Head of caudate nucleus (tissue), 42 donors: ENCODE results near the gene CYTH2.
"Not testable (repeated sequence)": the region's sequence is repeated elsewhere in the genome, so short reads cannot be mapped to it uniquely, and the experiment has no call there.

Experiments
- DNase-seq, 42 donors: peaks; one replicate each; pipeline versions ENCODE4 v3.0.0 to v3.0.0-alpha.2; 2020 to 2021; ENCODE audit warnings: mixed read lengths in 7 of 42
- intact Hi-C: fragments of 100-400 bp; cut with DNase I; formaldehyde crosslinking; loops from one replicate; pipeline ENCODE4 v1.15.0; 2022

The CYTH2 gene

DNA sequence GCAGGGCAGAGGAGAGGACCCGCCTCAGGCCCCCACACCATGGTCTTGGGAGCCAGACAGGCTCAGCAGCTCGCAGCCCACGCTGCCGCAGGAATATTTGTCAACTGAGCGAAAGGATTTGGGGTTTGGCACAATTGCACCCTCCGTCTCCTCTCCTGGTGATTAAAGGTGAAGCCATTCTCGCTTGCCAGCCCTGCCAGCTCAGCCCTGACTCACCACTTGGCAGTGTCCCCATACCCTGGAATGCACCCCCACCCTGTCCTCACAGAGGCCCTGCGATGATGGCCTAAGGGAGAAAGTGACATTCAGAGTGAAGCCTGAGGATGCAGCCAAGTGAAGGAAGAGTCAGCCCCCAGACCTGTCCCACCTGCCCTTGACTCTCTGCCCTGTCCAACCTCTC lies 18.8 kb downstream of the CYTH2 start:
- DNase-seq: peak in 2 of 42 donors; percentile 58 to 74
- intact Hi-C loops: no loop called here

DNA sequence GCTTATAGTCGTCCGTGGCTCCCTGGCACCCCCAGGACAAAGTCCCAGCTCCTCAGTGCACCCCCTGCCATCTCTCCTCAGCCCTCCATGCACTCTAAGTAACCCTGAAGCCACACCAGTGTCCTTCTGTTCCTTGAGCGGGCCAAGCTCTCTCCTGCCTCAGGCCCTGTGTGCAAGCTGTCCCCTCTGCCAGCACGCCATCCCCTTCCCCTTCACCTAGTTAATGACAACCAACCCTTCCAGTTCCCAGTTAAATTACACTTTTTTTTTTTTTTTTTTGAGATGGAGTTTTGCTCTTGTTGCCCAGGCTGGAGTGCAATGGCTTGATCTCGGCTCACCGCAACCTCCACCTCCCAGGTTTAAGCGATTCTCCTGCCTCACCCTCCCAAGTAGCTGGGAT lies 19.3 kb downstream of the CYTH2 start:
- intact Hi-C loops, DNase-seq: not testable (repeated sequence)

DNA sequence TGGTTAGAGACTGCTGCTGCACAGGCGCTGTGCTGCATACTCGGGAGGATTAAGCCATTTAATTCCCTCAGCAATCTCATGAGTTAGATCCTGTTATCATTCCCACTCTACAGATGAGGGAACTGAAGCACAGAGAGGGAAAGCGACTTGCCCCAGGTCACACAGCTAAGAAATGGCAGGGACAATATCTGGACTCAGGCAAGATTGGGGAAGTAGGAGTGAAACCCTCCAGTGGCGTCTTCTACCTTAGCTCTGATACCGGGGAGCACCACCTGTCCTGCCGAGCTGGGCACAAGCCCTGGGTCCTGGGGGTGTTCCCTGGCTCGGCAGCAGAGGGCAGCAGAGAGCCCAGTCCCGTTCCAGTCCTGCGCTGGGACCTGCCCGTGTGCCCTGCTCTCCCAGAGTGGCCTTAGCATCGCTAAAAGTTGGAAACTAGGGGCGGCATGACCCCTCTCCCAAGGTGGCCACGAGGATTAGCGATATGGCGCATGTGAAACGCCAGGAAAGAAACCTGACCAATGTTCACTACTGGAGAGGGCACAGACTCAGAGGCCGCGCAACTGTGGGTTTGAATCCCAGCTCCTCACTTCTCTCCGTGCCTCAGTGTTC lies 20.5 kb downstream of the CYTH2 start:
- intact Hi-C loops: loop anchor here (5.0 kb wide), 1 partner anchor 93 kb away; no protein-coding TSS in a partner anchor

DNA sequence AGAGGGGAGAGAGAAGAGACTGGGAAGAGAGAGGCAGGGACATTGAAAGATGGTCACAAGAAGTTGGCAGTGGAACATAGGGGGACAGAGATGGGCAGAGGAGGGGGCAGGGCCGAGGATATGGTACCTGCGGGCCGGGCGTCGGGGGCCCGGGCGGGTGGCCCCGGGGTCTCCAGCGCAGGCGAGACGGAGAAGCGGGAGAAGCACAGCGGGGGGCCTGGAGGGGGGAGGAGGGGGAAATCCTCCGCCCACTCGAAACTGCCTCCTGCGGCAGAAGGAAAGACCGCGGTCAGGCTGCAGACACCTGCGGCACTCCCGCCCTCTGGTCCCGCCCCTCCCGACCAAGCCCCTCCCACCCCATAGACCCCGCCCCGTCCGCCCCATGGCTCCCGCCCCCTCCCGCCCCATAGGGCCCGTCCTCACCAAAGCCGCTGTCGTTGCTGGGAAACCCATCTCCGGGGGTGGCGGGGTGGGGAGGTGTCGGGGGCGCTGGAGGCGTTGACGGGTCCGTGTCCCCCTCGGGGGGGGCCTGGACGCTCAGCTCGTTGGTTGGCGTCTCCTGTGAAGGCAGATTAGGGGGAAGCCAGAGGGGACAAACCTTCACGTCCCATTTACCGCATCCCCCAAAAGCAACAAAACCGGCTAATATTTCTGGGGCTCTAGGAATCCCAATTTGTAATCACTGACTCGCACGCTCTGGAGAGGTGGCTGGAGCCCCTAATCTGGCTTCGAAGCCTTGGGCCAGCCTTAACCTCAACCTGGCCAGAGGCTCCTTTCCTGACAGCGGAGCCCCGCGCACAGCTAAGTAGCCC lies 22.0 kb downstream of the CYTH2 start:
- intact Hi-C loops: loop anchor here (5.0 kb wide), 1 partner anchor 91 kb away; no protein-coding TSS in a partner anchor
- peak in 2 of 42 donors; percentile 40 to 52 for DNase-seq

More for the DNA sequence above, 20.5 kb downstream of the CYTH2 start:
- DNase-seq: peak in 38 of 42 donors; percentile 42 to 84 (median 64)

DNA sequence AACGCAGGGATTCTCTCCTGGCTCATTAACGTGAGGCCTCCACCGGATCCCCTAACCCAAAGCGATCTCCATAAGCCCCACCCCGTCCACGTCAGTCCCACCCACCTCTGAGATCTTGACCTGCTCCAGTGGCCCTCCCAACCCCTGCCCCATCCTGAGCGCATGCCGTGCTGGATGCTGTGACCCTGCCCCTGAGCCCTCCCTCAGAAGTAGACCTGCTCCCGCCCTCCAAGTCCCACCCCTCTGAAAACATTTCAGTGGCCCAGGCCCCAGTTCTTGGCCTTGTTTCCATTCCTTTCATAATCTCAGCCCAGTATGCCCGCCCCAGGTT lies 22.6 kb downstream of the CYTH2 start:
- no peak for DNase-seq
- intact Hi-C loops: loop anchor here (5.0 kb wide), 1 partner anchor 91 kb away; no protein-coding TSS in a partner anchor

DNA sequence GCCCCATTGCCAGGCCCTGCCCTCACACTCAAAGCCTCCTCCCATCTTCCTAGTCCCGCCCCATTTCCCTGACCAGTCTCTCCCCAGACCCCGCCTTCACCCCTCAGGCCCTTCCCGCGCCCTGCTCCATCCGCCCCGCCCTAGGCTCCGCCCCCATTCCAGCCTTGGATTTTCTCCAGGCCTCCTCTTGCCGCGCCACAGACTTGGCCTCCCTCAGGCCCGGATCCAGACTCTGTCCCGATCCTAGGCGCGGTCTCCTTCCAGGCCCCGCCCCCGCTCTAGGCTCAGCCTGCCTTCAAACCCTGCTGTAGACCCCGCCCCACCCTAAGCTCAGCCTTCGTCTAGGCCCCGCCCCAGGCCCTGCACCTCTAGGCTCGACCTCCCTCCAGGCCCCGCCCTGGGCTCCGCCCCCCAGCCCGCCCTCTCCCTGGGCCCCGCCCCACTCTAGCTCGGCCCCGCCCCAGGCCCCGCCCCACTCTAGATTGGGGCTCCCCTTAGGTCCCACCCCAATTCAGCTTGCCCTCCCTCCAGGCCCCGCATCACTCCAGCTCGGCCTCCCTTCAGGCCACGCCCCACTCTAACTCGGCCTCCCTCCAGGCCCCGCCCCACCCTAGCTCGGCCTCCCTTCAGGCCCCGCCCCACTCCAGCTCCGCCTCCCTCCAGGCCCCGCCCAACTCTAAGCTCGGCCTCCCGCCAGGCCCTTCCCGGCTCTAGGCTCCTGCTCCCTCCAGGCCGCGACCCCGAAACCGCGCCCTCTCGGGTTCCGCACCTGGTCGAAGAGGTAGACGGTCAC lies 24.0 kb downstream of the CYTH2 start:
- intact Hi-C loops: loop anchor here (5.0 kb wide), 1 partner anchor 89 kb away; no protein-coding TSS in a partner anchor
- DNase-seq: peak; percentile 69 to 96 (median 87)

DNA sequence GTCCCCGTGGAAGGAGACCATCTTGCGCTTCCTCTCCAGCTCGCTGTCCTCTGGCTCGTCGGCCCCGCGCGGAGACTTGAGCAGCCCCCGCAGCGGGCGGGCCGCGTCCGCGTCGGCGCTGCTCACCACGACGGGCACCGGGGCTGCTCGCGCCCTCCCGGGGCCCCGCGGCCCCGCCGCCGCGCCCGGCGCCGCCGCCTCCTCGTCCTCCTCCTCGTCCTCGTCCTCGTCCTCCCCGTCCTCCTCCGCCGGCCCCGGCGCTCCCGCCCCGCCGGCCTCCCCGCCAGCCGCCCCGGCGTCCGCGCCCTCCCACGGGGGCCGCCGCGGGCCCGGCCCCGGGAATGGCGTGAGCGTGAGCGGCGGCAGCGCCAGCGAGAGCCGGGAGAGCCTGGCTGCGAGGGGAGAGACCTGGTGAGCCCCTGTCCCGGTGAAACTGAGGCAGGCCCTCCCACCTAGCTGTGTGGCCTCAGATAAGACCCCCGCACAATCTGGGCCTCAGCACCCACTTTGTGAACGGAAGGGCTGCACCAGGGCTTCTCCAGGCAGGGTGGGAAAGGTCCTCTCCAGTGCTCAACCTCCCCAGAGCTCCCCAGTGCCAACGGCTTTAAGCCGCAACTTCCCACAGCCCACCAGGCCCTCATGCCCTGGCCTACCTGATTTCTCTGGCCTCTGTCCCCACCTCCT lies 24.7 kb downstream of the CYTH2 start:
- intact Hi-C loops: loop anchor here (5.0 kb wide), 1 partner anchor 88 kb away; no protein-coding TSS in a partner anchor
- DNase-seq: no peak

DNA sequence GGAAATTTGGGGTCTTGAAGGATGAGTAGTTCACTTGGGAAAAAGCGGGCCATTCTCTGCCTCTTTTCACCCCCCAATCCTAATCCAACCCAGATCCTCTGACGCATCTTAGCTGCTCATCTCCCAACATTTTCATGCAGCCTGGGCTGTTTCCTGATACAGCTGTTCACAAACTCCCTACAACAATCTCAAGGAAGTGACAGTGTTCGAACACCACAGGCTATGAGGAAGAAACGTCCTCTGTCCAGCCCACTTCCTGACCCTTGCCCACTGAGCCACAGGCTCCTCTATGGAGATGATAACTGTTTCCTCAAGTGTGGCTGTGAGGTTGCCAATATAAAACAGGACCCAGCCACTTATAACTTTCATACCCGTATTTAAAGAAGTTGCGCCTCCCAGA lies 26.2 kb downstream of the CYTH2 start:
- no peak for DNase-seq
- intact Hi-C loops: no loop called here

DNA sequence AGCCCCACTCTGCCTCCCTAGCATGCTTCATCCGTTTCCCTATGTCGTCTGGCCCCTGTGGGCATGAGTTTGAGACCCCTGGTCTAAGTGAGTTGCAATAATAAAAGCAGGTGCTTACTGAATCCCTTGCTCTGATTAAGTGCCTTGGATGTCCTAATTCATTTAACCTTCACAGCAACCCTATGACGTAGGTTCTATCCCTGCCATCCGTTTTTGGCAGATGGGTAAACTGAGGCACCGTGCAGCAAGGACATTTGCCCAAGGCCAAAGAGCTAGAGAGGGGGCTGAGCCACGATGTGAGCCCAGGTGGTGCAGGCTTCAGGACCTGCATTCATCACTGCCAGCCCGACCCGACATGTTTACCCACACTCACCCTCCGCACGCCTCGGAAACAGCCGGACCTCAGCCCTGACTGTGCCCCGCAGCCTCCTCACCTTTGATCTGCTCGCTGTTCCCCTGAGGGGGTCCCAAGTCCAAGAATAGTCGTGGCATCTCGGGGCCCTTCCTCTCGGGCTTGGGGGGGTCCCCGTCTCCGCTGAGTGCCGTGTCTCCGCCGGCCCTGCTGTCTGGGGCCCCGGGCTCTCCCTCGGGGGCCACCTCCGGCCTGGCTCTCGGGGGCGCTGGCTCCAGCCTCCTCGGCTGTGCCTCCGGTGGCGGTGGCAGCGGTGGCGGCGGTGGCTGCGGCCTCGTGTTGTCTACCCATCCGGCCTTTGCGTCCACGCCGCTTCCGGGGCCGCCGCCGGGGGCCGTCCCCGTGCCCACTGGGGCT lies 28.0 kb downstream of the CYTH2 start:
- intact Hi-C loops: no loop called here
- no peak for DNase-seq

DNA sequence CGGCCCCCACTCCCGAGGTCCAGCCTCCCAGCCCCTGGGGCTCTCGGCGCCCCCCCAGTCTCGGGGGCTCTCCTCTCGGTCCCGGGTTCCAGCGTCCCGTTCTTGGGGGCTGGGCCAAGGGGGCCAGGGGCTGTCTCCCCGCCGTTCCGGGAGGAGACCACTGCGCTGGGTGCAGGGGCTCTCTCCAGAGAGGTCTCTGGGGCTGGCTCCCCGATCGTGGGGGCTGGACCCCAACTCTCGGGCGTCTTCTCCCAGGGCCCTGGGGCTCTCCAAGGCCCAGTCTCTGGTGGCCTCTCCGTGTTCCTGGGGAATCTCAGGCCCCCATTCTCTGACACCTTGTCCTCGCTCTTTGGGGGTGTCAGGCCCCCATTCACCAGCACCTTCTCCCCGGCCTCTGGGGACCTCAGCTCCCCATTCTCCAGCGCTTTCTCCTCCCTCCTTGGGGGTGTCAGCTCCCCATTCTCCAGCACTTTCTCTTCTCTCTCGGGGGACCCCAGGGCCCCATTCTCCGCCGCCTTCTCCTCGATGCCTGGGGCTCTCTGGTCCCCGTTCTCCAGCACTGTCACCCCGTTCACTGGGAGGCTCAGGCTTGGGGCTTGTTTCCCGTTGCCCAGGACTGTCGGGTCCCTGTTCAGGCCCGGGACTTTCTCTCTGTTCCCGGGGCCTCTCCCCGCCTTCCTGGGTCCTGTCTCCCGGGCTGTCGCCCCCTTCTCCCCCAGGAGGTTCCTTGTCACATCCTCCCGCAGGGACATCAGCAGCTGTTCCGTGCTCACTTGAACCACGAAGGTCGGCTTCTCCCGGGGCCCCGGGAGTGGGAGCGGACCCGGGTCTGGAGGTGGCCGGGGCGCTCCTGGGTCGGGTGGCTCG lies 28.8 kb downstream of the CYTH2 start:
- intact Hi-C loops: no loop called here
- no peak for DNase-seq

DNA sequence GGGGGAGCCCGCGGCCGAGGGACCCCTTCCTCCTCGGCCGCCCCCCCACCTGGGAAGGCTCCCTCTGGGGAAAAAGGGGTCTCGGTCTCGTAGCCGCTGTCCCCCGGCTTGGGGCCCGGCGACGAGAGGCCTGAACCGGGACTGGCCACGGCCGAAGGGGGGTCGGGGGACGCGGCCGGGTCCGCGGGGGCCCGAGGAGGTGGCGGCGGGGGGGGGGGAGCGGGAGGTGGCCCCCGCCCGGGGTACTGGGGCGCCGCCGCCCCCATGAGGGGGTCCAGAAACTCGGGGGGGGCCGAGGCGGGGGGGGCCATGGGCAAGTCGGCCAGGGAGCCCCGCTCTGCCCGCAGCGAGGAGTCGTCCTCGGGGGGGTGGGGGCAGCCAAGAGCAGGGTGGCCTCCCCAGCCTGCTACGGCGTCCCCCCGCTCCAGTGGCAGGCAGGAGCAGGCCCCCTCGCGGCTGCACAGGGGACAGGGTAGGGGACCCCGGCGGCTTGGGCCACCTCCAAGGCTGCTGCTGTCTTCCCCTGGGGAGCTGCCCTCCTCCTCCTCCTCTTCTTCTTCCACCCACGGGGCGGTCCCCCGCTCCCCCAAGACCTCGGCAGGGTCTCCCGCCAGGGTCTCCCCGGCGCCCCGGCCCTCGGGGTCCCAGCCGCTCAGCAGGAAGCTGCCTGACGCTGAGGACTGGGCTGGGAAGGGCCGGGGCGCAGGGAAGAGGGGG lies 29.6 kb downstream of the CYTH2 start:
- DNase-seq: no peak
- intact Hi-C loops: no loop called here

DNA sequence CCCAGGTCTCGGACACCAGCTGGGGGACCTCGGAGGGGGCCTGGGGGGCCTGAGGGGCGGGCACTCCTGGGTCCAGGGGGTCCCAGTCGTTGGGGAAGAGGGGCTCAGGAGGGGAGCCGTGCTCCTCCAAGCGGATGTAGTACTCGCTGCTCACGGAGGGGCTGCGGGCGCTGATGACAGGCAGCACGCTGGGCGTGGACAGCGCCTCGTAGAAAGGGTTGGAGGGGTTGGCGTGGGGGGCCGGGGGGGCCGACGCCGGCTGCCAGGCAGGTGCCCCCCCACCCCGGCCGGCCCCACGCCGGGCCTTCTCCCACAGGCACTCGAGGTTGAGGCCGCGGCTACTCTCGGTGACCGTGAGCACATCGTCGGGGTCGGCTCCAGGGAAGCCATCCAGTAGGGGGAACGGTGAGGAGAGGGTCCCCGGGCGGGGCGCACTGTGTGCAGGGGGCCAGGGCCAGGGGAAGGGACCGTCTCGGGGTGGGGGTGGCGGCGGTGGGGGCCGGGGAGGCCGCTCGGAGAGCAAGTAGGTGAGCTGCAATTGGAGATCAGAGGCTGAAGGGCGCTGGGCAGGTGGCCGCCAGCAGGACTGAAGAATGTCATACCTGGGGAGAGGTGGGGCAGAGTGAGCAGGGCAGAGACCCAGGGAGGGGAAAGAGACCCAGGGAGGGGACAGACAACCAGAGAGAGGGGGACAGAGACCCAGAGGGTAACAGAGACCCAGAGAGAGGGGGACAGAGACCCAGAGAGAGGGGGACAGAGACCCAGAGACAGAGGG lies 30.3 kb downstream of the CYTH2 start:
- DNase-seq: no peak
- intact Hi-C loops: no loop called here

DNA sequence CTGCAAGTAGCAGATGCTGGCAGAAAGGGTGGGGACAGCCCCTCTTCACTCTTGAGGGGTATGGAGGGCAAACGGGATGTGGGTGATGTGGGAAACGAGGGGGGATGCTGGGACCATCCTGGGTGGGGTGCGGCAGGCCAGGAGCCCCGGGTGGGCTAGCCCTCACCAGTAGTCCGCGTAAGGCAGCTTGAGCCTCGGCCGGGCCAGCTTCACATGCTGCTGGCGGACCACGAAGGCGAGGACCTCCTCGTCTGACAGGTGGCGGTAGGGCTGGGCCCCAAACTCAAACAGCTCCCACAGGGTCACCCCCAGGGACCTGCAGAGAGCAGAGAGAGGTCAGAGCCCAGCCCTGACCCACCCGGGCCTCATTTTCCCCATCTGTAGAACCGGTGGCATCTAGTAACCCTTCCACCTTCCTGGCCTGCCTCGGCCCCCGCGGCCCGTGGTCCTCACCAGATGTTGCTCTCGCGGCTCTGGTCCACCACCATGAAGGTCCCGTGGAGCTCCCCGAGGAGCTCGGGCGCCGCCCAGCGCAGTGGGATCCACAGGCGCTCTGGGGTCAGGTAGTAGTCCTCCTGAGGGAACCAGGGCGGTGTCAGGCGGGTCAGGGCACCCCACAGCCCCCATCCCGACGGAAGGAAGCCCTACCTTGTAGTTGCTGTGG lies 31.8 kb downstream of the CYTH2 start:
- intact Hi-C loops: no loop called here
- no peak for DNase-seq

DNA sequence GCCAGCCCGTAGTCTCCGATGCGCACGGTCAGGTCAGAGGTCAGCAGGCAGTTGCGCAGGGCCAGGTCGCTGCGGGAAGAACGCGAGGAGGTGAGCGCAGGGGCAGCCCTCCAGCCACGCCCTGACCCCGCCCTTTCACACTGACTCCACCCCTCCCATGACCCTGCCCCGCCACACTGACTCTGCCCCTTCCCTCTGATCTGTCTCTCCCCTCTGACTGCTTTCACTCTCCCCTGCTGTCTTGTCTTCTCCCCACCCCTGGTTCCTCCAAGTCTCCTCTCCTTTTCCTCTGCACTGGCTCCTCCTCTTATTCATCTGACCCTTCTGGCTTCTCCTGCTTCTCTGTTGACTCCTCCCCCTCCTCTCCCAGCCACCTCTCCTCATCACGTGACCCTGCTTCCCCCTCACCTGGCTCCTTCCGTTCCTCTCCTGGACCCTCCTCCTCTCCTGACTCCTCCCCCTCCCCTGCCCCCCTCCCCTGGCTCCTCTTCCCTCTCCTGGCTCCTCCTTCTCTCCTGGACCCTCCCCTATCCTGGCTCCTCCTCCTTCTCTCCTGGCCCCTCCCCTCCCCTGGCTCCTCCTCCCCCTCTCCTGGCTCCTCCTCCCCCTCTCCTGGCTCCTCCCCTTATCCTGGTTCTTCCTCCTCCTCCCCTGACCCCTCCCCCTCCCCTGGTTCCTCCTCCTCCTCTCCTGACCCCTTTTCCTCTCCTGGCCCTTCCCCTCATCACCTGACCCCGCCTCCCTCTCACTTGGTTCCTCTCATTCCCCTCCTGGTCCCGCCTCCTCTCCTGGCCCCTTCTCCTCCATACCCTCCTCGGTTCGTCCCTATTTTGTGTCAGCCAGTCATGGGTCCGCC lies 32.6 kb downstream of the CYTH2 start:
- peak in 18 of 42 donors; percentile 21 to 66 (median 46) for DNase-seq
- intact Hi-C loops: no loop called here
